Astrocyte of the cerebellum (primary cell): ENCODE measurements around the gene SIGLEC14.

Experiments used
- DNase-seq: peaks from one replicate; pipeline ENCODE4 v3.0.0-alpha.2; 2011; ENCODE audit warnings: low read depth
- H3K4me3 ChIP-seq: 2 replicates; pipeline ENCODE4 v1.5.1; 2011; ENCODE audit warnings: mild to moderate bottlenecking, low read depth, low read length, moderate library complexity
- in situ Hi-C: cut with HindIII; loops from 2 replicates; pipeline ENCODE4 v1.10.0; 2017; ENCODE audit warnings: low sequenced_read_pairs
- TF ChIP-seq, protein P1 (sequence below): IDR thresholded peaks from 2 replicates; pipeline ENCODE4 v1.5.1; 2012; ENCODE audit warnings: low read length, low read depth, moderate library complexity, mild to moderate bottlenecking; ENCODE audit errors: missing control alignments

The SIGLEC14 gene

DNA sequence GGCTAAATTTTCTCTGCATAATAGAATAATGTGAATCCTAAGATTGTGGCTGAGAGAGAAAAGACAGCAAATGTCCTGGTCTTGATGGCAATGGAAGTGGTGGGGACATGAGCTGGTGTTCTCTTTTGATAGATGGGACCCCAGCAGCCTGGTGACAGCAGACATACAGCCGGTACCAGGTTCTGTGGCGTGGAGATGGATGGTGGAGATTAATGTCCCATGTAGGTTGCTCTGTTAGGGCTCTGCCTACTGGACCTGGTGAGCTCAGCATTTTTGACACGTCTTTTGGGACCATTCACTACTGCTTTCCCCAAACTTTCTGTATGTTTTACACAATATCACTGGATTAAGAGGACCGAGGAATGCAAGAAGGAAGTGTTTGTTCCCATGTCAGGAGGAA lies 8.2 kb upstream of the SIGLEC14 start:
- no peak overlapping the region for H3K4me3 ChIP-seq
- TF ChIP-seq, protein P1, sequence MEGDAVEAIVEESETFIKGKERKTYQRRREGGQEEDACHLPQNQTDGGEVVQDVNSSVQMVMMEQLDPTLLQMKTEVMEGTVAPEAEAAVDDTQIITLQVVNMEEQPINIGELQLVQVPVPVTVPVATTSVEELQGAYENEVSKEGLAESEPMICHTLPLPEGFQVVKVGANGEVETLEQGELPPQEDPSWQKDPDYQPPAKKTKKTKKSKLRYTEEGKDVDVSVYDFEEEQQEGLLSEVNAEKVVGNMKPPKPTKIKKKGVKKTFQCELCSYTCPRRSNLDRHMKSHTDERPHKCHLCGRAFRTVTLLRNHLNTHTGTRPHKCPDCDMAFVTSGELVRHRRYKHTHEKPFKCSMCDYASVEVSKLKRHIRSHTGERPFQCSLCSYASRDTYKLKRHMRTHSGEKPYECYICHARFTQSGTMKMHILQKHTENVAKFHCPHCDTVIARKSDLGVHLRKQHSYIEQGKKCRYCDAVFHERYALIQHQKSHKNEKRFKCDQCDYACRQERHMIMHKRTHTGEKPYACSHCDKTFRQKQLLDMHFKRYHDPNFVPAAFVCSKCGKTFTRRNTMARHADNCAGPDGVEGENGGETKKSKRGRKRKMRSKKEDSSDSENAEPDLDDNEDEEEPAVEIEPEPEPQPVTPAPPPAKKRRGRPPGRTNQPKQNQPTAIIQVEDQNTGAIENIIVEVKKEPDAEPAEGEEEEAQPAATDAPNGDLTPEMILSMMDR = no peak
- DNase-seq = no peak
- in situ Hi-C loops = no loop called here

DNA sequence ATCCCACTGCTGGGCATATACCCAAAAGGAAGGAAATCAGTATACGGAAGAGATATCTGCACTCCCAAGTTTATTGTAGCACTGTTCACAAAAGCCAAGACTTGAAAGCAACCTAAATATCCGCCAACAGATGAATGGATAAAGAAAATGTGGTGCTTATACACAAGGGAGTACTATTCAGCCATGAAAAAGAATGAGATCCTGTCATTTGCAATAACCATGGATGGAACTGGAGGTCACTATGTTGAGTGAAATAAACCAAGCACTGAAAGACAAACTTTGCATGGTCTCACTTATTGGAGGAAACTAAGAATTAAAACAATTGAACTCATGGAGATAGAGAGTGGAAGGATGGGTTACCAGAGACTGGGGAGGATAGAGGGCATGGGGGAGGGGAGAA lies 6.5 kb upstream of the SIGLEC14 start:
- DNase-seq = no peak
- in situ Hi-C loops = no loop called here
- TF ChIP-seq, protein P1 = no peak
- no peak overlapping the region for H3K4me3 ChIP-seq

DNA sequence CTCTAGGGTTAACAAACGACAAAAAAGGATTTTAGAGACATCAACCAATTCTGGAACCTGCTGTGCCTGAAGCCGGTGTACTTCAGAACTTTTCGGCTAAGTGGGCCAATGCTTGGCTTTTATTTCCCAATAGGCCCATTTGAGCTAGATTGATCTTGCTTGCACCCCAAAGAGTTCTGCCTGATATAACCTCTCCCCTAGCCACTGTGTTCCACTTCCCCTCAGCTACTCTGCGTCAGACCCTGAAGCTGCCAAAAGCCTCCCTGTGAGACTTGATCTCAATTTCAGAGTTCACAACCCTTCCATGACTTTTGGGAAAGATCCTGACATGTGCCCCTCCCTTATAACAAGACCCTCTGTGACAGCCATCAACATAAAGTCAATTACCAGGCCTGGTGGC lies 5.6 kb upstream of the SIGLEC14 start:
- TF ChIP-seq, protein P1 = no peak
- no peak overlapping the region for H3K4me3 ChIP-seq
- DNase-seq = no peak
- in situ Hi-C loops = no loop called here

DNA sequence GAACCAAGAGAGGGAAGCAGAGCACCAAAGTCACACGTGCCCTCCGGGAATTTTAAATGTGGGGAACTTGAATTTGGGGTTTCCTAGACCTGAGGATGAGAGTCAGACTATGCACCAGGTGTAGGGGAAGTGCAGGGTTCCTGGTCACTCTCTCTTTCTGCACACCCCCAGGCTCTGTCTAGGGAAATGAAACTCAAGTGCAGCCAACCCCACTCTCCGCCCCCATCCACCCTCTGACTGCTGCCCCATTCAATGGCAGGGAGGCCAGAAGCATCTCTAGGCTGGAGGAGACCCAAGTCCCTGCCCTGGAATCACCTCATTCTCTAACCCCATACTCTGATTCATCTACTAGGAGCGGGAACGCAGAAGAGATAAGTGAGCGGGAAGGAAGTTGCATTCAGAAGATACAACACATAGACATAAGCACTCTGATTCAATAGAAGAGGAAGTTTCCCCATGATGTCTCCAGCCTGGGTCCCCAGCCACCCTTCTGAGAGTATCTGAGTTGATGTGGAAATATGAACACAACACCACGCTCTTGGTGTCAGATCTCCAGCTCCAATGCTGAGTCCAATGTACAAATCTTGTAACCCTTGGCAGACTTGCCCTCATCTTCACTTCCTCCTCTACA lies 4.7 kb upstream of the SIGLEC14 start:
- DNase-seq = no peak

DNA sequence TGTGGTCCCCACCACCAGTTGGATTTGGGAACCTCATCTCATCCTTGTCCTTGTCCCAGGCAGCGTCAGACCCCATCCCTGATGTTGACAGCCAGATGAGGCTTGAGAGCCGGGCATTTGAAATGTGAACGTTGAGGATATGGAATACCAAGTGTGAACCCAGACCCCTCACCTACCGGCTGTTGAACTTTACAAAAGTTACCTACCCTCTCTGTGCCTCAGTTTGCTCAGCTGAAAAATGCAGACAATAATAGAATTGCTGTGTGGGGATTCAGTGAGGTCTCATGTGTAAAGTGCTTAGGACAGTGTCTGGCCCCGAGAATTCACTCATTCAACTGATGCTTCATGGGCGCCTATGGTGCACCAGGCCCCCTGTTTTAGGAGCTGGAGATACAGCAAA lies 693 bp upstream of the SIGLEC14 start:
- in situ Hi-C loops = no loop called here
- H3K4me3 ChIP-seq = no peak overlapping the region
- TF ChIP-seq, protein P1 = no peak
- no peak for DNase-seq

More for the DNA sequence above, 4.7 kb upstream of the SIGLEC14 start:
- H3K4me3 ChIP-seq = no peak overlapping the region
- in situ Hi-C loops = no loop called here
- TF ChIP-seq, protein P1 = no peak

DNA sequence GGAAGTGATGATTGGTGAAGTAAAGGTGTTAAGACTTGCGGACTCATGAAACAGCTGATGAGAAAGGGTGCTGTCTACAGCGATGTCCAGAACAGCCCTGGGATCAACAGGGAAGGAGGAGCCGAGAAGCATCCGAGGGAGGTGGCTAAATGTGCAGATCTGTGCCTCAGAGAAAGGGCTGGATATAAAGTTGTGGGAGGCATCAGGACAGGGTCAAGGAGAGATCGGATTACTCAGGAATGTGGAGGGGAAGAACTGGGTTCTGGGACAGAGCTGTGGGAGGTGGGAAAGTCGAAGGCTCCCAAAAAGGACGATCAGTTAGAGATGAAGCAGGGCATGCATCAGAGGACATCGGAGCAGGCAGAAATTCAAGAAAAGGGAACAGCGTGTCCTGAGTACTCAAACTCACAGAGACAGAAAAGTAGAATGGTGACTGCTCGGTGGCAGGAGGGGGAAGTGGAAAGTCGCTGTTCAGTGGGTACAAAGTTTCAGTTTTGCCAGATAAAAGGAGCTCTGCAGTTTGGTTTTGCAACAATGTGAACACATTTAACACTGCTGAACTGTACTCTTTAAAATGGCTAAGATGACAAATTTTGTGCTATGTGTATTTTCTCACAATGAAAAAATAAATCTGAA lies 1.9 kb downstream of the SIGLEC14 start:
- no peak for DNase-seq
- TF ChIP-seq, protein P1 = no peak
- H3K4me3 ChIP-seq = no peak overlapping the region
- in situ Hi-C loops = no loop called here
